LNCaP clone FGC (cell line): Measurements from ENCODE around the gene ADAMTSL5.

ENCODE experiments used
- DNase-seq: peaks from one replicate; pipeline ENCODE4 v3.0.0-alpha.2; 2011; ENCODE audit warnings: low read depth
- H3K4me3 ChIP-seq: 2 replicates; pipeline ENCODE4 v1.5.1; 2011; ENCODE audit warnings: mild to moderate bottlenecking, low read depth, low read length, control low read depth
- CTCF ChIP-seq: IDR thresholded peaks from 2 replicates; pipeline ENCODE4 v1.5.1; 2012; ENCODE audit warnings: mild to moderate bottlenecking; ENCODE audit not compliant: control insufficient read depth, insufficient read depth; ENCODE audit errors: extremely low read depth

The ADAMTSL5 gene

GRCh38 chr19:1510442-1510806, 2.4 kb downstream of the ADAMTSL5 start:
- no peak for TF ChIP-seq CTCF
- no peak for DNase-seq
- H3K4me3 ChIP-seq = no peak overlapping the region

GRCh38 chr19:1509602-1510441, 3.0 kb downstream of the ADAMTSL5 start:
- no peak for DNase-seq
- no peak for TF ChIP-seq CTCF

GRCh38 chr19:1508507-1508856, 4.3 kb downstream of the ADAMTSL5 start:
- no peak for TF ChIP-seq CTCF
- peak overlapping the region; percentile 40 for H3K4me3 ChIP-seq
- DNase-seq = no peak

More at GRCh38 chr19:1509602-1510441, 3.0 kb downstream of the ADAMTSL5 start:
- H3K4me3 ChIP-seq = no peak overlapping the region

- no peak for TF ChIP-seq CTCF
- peak overlapping the region; percentile 40 for H3K4me3 ChIP-seq
- peak; percentile 85 for DNase-seq
Observed at GRCh38 chr19:1507763-1508506, 4.9 kb downstream of the ADAMTSL5 start.

GRCh38 chr19:1507192-1507660, 5.6 kb downstream of the ADAMTSL5 start:
- peak overlapping the region; percentile 40 for H3K4me3 ChIP-seq
- no peak for DNase-seq
- TF ChIP-seq CTCF = no peak

- TF ChIP-seq CTCF = no peak
- no peak for DNase-seq
- no peak overlapping the region for H3K4me3 ChIP-seq
Observed at GRCh38 chr19:1505991-1506881, 6.6 kb downstream of the ADAMTSL5 start.
